B cell (primary cell): ENCODE measurements around the gene MTHFD1.

Experiments used
- EZH2 ChIP-seq: IDR thresholded peaks from 2 replicates; pipeline ENCODE4 v1.6.1; 2012; ENCODE audit warnings: borderline replicate concordance, low read depth, mild to moderate bottlenecking, moderate library complexity, low read length; ENCODE audit not compliant: insufficient read depth, poor library complexity, severe bottlenecking
- TF ChIP-seq, protein P1 (sequence below): fragments of 200-600 bp; IDR thresholded peaks from one replicate; pipeline ENCODE4 v1.8.0; 2022; ENCODE audit warnings: antibody characterized with exemption, mild to moderate bottlenecking

DNA sequence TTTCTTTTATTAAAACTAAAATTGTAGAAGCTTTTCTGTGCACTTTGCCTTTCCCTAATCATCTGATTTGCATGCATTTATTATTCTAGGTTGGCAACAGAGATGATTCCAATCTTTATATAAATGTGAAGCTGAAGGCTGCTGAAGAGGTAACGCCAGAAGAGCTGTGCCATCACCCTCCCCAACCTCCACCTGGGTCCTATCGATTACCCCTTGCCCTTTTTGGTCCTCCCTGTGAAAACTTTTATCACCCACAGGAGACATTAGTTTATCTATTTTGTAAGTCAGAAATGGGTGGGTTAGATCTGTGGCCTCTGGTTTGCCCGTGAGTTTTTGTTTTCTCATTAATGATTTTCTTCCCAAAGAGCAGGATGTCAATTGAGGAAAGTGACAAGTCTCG is 22.8 kb downstream of the MTHFD1 start:
- TF ChIP-seq, protein P1, sequence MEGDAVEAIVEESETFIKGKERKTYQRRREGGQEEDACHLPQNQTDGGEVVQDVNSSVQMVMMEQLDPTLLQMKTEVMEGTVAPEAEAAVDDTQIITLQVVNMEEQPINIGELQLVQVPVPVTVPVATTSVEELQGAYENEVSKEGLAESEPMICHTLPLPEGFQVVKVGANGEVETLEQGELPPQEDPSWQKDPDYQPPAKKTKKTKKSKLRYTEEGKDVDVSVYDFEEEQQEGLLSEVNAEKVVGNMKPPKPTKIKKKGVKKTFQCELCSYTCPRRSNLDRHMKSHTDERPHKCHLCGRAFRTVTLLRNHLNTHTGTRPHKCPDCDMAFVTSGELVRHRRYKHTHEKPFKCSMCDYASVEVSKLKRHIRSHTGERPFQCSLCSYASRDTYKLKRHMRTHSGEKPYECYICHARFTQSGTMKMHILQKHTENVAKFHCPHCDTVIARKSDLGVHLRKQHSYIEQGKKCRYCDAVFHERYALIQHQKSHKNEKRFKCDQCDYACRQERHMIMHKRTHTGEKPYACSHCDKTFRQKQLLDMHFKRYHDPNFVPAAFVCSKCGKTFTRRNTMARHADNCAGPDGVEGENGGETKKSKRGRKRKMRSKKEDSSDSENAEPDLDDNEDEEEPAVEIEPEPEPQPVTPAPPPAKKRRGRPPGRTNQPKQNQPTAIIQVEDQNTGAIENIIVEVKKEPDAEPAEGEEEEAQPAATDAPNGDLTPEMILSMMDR = no peak
- TF ChIP-seq EZH2 = no peak
